GM20000 (cell line): ENCODE measurements around the gene CISD3.

Experiments used
- DNase-seq: peaks from one replicate; pipeline ENCODE4 v3.0.0; 2012; ENCODE audit warnings: low spot score
- CTCF ChIP-seq: IDR thresholded peaks from 2 replicates; pipeline ENCODE4 v1.5.1; 2012; ENCODE audit warnings: mild to moderate bottlenecking, control low read depth; ENCODE audit errors: extremely low read depth, missing control alignments

Gene CISD3

GRCh38 chr17:38715216-38715943 lies 14.8 kb upstream of the CISD3 start:
- DNase-seq, result no peak
- no peak for TF ChIP-seq CTCF

- DNase-seq, result no peak
- TF ChIP-seq CTCF, result no peak
Measured at GRCh38 chr17:38716368-38717005, 13.7 kb upstream of the CISD3 start.

- DNase-seq, result no peak
Measured at GRCh38 chr17:38717139-38717745, 12.9 kb upstream of the CISD3 start.

GRCh38 chr17:38719289-38719942 lies 10.7 kb upstream of the CISD3 start:
- no peak for DNase-seq

More at GRCh38 chr17:38717139-38717745, 12.9 kb upstream of the CISD3 start:
- no peak for TF ChIP-seq CTCF

GRCh38 chr17:38719943-38720641 lies 10.0 kb upstream of the CISD3 start:
- DNase-seq, result no peak
- TF ChIP-seq CTCF, result no peak

More at GRCh38 chr17:38719289-38719942, 10.7 kb upstream of the CISD3 start:
- TF ChIP-seq CTCF, result no peak

GRCh38 chr17:38720941-38721340 lies 9.2 kb upstream of the CISD3 start:
- no peak for DNase-seq
- TF ChIP-seq CTCF, result no peak

GRCh38 chr17:38721802-38722201 lies 8.3 kb upstream of the CISD3 start:
- TF ChIP-seq CTCF, result no peak
- no peak for DNase-seq
